Hematopoietic multipotent progenitor cell treated with erythropoietin and hydrocortisone succinate and interleukin-3 and kit ligand, for 4 days (in vitro differentiated cells): ENCODE measurements around the gene AMZ1.
"Not testable (repeated sequence)": the region's sequence is repeated elsewhere in the genome, so short reads cannot be mapped to it uniquely, and the experiment has no call there.

Experiments used
- DNase-seq: peaks from one replicate; pipeline ENCODE4 v3.0.0-alpha.2; 2015

Gene AMZ1

DNA sequence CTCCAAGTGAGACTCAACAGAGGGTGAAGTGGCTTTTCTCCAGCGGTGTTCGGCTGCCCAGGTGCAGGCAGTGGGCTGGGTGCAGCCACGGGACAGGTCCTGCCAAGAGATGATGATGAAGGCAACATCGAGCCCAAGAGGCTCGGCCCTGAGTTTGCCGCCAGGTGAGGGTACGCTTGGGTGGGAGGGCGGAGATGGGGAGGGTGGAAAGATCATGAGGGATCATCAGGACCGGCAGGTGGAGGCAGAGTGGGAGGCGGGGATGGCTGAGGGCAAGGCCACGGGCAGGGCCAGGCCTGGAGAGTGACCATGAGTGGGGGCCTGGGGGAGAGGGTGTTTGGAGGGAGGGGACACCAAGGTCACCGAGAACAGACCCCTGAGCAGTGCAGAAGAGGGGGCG is 17.8 kb upstream of the AMZ1 start:
- no peak for DNase-seq

- DNase-seq = peak; percentile 87
Observed at GRCh38 chr7:2670720-2671391, 17.1 kb upstream of the AMZ1 start.

GRCh38 chr7:2673214-2673613 is 14.8 kb upstream of the AMZ1 start:
- not testable (repeated sequence) for DNase-seq

DNA sequence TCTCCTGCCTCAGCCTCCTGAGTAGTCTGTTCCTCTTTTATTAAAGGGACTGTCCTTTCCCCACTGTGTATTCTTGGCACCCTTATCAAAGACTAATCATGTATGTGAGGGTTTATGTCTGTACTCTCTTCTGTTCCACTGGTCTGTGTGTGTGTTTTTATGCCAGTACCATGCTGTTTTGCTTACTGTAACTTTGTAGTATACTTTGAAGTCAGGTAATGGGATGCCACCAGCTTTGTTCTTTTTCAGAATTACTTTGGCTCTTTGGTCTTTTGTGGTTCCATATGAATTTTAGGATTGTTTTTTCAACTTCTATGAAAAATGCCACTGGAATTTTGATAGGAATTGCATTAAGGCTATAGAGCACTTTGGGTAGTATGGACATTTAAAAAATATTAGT is 14.1 kb upstream of the AMZ1 start:
- no peak for DNase-seq

GRCh38 chr7:2675256-2675764 is 12.7 kb upstream of the AMZ1 start:
- DNase-seq = no peak

DNA sequence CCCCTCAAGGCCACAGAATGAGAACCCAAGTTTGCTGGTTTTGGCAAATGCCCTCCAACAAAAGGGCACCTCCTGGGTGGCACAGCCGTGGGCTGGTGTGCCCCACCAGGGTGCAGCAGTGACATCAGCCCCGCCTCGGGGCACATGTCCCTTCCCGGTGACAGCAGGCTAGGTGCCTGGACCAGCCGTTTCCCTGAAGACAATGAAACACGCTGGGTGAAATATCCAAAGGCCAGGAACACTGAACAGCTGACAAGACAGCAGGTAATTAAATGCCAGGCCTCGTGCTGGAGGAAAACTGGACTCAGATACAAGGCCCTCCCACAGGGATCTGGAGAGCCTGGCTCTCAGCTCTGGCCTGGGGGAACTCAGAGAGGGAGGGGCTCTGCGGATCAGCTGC is 11.4 kb upstream of the AMZ1 start:
- not testable (repeated sequence) for DNase-seq

GRCh38 chr7:2678454-2678853 is 9.5 kb upstream of the AMZ1 start:
- DNase-seq = not testable (repeated sequence)

- not testable (repeated sequence) for DNase-seq
Observed at GRCh38 chr7:2679135-2680127, 8.6 kb upstream of the AMZ1 start.

DNA sequence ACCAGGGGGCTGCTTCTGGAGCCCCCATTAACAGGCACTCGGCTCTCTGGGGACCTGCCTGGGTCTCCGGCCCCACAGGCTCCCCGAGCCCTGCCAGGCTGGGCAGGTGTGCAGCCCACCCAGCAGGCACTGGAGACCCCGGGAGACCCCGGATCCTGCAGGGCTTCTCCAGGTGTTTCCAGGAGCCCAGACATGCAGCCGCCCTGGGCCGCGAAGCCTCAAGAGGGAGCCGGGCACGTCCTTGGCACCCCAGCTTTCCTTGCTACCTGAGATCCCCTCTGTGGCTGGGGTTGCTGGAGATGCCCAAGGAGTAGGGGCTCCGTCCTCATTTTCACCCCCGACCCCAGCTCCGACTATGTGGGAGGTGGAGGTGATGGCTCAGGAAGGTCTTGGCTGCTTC is 7.7 kb upstream of the AMZ1 start:
- DNase-seq = no peak

- DNase-seq = peak; percentile 84
Observed at GRCh38 chr7:2680792-2681490, 7.1 kb upstream of the AMZ1 start.

DNA sequence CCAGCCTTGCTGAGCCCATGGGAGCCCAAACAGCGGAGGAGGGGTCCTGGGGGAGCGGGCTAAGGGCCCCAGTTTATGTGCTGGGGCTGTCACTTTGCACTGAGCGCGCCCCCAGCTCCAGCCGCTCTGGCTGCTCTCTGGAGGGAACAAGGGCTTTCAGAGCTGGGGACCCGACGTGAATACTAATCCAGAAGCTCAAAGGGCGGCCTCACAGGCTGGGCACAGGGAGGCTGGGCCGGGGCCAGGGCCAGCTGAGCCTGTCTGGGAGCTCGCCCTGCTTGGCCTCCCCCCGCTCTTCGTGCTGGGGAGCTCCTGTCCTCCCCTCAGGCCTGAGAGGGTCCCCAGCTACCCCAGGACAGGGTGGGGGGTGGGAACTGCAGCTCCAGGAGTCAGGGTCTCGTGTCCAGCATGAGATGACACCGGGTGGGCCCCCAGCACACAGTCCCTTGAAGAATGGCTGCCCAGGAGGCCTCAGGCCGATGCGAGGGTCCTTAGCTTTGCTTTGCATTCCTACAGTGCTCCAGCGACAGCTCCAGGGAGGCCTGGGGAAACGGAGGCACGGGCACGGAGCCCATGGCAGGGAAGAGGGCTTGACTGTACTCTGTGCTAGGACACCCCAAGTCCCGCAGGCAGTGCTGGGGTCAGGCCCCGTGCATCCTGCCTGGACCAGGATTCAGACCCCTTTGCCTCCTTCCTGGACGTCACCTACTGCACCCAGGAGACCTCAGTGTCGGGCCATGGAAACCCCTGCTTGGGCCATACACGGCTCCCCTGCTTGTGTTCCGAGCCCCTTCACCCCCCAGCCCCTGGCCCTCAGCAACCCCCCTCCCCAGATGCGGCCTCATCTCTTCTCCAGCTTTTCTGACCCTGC is 5.8 kb upstream of the AMZ1 start:
- DNase-seq = no peak

DNA sequence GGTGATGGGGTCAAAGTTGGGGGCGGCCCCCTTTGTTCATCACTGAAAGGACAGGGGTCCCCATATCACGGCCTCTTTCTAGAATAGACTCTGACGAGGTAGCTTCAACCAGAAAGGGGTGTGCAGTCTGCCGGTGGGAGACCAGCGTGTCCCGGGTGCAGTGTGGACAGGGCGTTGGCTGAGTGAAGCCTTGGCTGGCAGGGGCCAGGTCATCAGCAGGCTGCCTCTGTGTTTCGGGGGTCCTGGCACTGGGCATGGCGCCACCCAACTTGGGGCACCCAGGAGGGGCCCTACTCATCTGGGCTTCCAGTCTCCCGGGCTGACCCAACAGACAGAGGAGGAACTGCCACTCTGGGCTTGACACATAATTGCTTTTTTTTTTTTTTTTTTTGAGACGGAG is 3.5 kb upstream of the AMZ1 start:
- DNase-seq = no peak

GRCh38 chr7:2686101-2686500 is 1.9 kb upstream of the AMZ1 start:
- no peak for DNase-seq

- no peak for DNase-seq
Observed at GRCh38 chr7:2687338-2687869, 598 bp upstream of the AMZ1 start.

- DNase-seq = no peak
Observed at GRCh38 chr7:2688409-2689342, 674 bp downstream of the AMZ1 start.

DNA sequence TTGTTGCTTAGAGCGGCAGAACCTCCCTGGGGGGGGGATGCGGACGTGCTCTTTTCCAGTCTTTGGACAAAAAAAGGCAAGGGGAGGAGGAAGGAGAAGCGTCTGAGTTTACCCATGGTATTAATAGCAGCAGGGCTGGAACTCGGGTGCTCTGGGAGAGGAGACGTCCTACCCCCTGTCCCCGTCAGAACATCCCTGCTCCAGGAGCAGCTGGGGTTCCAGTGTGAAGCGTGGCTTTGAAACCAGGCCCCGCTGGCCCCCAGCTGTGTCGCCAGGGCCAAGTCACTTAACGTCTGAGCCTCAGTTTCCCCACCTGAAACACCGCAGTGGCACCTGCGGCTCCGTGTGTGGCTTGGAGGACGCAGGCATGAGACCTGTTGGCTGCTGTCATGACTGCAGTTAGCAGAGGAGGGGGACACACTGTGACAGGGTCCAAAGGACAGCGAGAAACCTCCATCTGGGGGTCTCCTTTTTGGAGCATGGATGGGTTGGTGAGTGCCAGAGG is 1.4 kb downstream of the AMZ1 start:
- no peak for DNase-seq

DNA sequence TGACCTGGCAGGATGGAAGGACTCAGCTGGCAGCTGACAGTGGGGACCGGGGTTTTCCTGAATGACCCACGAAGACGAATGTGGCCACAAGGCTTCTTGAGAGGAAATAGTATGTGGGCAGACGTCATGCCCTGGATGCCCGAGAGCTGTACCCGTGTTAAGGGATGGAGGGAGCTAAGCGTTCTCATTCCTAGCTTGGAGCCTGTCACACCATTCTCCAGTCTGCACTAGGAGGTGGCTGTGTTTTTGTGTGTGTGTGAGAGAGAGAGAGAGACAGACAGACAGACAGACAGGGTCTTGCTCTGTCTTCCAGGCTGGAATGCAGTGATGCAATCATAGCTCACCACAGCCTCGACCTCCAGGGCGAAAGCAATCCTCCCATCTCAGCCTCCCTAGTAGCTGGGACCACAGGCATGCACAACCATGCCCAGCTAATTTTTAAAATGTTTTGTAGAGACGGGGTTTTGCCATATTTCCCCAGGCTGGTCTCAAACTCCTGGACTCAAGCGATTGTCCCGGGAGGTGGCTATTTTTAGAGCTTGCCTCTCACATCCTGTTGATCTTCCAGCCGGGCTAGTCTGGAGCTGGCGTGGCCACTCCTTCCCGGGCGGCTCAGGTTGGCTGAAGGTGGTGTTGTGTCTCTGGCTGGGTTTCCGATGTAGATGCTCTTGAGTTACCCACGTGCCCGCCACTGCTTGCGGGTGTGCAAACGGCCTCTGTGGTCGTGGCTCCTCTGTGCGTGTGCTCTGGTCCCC is 2.1 kb downstream of the AMZ1 start:
- DNase-seq = no peak

DNA sequence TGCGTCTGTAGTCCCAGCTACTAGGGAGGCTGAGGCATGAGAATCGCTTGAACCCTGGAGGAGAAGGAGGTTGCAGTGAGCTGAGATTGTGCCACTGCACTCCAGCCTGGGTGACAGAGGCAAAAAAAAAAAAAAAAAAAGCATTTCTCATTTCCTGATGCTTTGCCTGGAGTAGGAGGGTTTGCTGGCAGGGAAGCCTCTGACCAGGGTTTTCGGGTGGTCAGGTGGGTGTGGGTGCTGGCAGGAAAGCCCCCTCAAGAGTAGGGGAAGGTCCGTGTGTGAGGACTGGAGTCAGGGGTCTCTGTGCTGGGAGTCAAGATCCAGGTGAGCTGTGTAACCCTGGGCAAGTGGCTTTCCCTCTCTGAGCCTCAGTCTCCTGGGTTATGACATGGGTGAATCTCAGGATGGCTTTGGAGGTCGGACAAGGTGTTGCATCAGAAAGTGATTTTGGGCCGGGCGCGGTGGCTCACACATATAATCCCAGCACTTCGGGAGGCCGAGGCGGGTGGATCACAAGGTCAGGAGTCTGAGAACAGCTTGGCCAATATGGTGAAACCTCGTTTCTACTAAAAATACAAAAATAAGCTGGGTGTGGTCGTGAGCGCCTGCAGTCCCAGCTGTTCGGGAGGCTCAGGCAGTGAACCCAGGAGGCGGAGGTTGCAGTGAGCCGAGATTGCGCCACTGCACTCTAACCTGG is 3.2 kb downstream of the AMZ1 start:
- no peak for DNase-seq

DNA sequence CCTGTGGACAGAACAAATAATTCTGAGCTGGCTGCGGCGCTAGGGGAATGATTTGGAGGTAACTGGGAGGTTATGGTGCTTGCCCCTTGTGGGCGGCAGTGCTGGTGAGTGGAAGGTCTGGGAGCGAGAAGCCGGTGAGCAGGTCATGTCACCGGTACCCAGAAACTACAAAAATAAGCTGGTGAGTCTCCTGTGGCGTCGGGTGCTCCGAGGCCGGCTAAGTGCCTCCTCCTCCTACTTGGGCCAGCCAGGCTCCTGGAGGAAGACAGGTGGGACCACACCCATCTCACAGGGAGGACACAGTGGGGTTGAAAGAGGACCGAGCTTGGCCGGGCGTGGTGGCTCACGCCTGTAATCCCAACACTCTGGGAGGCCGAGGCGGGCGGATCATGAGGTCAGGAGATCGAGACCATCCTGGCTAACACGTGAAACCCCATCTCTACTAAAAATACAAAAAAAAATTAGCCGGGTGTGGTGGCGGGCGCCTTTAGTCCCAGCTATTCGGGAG is 4.0 kb downstream of the AMZ1 start:
- DNase-seq = not testable (repeated sequence)
